ENCODE results near the gene CD44. TPM values are rescaled to one million over a fixed set of nuclear protein-coding genes. Genes with fewer than 3 reads are reported as not detected.

Gene CD44
- polyA plus RNA-seq, 1 donor from 2014 or later = 0.77 TPM

- Histone ChIP-seq H3F3A (ENCODE audit: insufficient read depth, low read length, poor library complexity, severe bottlenecking) (no peaks in the 10 kb centered on the region), H3K36me3 (ENCODE audit: insufficient read depth, low read length) (no peaks in the 10 kb centered on the region), H3K27ac (ENCODE audit: low read length) (no peak overlapping the region), H2AFZ (ENCODE audit: low read depth, low read length) (no peak overlapping the region), H3K79me2 (replicated peaks; ENCODE audit: insufficient read depth, low read length) (no peaks in the 10 kb centered on the region), H3K9ac (ENCODE audit: low read length) (no peak overlapping the region), H3K9me3 (ENCODE audit: low read length) (no peaks in the 10 kb centered on the region), H3K27me3 (ENCODE audit: insufficient read depth, low read depth, low read length) (no peaks in the 10 kb centered on the region), H4K20me1 (ENCODE audit: insufficient read depth) (no peaks in the 10 kb centered on the region), H3K9me2 (ENCODE audit: insufficient read depth, low read length) (no peaks in the 10 kb centered on the region), H3K4me2 (ENCODE audit: low read length) (no peak overlapping the region), H3K4me3 (ENCODE audit: low read length) (no peak overlapping the region)
- TF ChIP-seq REST (IDR thresholded peaks at IDR 0.05; ENCODE audit: borderline replicate concordance) (no peak), RAD21 (conservative IDR thresholded peaks at IDR 0.05) (no peak), MXI1 (conservative IDR thresholded peaks at IDR 0.05; ENCODE audit: poor library complexity, severe bottlenecking) (no peak), CTCF (IDR thresholded peaks at IDR 0.05; ENCODE audit: poor library complexity, severe bottlenecking) (no peak), SMC3 (conservative IDR thresholded peaks at IDR 0.05; ENCODE audit: poor library complexity) (no peak), EP300 (conservative IDR thresholded peaks at IDR 0.05; ENCODE audit: poor library complexity, severe bottlenecking) (no peak), POLR2AphosphoS5 (IDR thresholded peaks at IDR 0.05) (no peak), EZH2 (IDR thresholded peaks at IDR 0.05; ENCODE audit: borderline replicate concordance, insufficient read depth, low read length, poor library complexity, severe bottlenecking) (no peak), TAF1 (IDR thresholded peaks at IDR 0.05; ENCODE audit: low read depth) (no peak)
Observed at GRCh38 chr11:35192347-35192746, 53.4 kb downstream of the CD44 start.

- Histone ChIP-seq H2AFZ (ENCODE audit: low read depth, low read length) (no peak overlapping the region), H3F3A (ENCODE audit: insufficient read depth, low read length, poor library complexity, severe bottlenecking) (no peaks in the 10 kb centered on the region), H3K4me3 (ENCODE audit: low read length) (no peak overlapping the region), H3K4me2 (ENCODE audit: low read length) (no peak overlapping the region), H3K9me3 (ENCODE audit: low read length) (no peaks in the 10 kb centered on the region), H4K20me1 (ENCODE audit: insufficient read depth) (no peaks in the 10 kb centered on the region), H3K9me2 (ENCODE audit: insufficient read depth, low read length) (no peaks in the 10 kb centered on the region), H3K27ac (ENCODE audit: low read length) (no peak overlapping the region), H3K36me3 (ENCODE audit: insufficient read depth, low read length) (no peaks in the 10 kb centered on the region), H3K9ac (ENCODE audit: low read length) (no peak overlapping the region), H3K79me2 (replicated peaks; ENCODE audit: insufficient read depth, low read length) (no peaks in the 10 kb centered on the region), H3K27me3 (ENCODE audit: insufficient read depth, low read depth, low read length) (no peaks in the 10 kb centered on the region)
- TF ChIP-seq POLR2AphosphoS5 (IDR thresholded peaks at IDR 0.05) (no peak), REST (IDR thresholded peaks at IDR 0.05; ENCODE audit: borderline replicate concordance) (no peak), CTCF (IDR thresholded peaks at IDR 0.05; ENCODE audit: poor library complexity, severe bottlenecking) (no peak), EP300 (conservative IDR thresholded peaks at IDR 0.05; ENCODE audit: poor library complexity, severe bottlenecking) (no peak), RAD21 (conservative IDR thresholded peaks at IDR 0.05) (no peak), EZH2 (IDR thresholded peaks at IDR 0.05; ENCODE audit: borderline replicate concordance, insufficient read depth, low read length, poor library complexity, severe bottlenecking) (no peak), SMC3 (conservative IDR thresholded peaks at IDR 0.05; ENCODE audit: poor library complexity) (no peak), TAF1 (IDR thresholded peaks at IDR 0.05; ENCODE audit: low read depth) (no peak), MXI1 (conservative IDR thresholded peaks at IDR 0.05; ENCODE audit: poor library complexity, severe bottlenecking) (no peak)
Observed at GRCh38 chr11:35193767-35194166, 54.8 kb downstream of the CD44 start.
